ENCODE measurements around the gene CNTNAP5.

DNA sequence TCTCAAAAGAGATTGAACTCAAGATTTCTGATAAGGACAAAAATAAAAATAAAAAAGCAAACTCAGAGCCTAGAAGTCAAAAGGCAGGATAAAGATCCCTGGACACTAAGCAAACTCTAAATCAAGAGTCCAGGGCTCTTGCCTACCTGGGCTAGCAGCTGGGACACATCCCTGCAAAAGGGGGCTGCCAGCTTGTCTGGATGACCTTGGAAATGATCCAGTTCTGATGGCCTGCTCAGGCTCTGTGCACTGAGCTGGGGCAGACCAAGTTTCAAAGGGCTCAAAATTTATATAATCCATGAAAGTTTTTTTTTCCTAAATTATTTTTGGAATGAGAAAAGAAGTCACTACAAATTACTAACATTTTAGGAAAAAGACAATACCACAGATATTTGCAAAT lies 557.3 kb downstream of the CNTNAP5 start:
- TF ChIP-seq RXRA (CRISPR knock-in tag; IDR thresholded peaks at IDR 0.05), result no peak
- TF ChIP-seq, protein P1, sequence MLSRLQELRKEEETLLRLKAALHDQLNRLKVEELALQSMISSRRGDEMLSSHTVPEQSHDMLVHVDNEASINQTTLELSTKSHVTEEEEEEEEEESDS (CRISPR knock-in tag; IDR thresholded peaks at IDR 0.05; ENCODE audit: borderline replicate concordance), result no peak
- no peak for TF ChIP-seq POLR2AphosphoS5 (IDR thresholded peaks at IDR 0.05; ENCODE audit: low read depth, low read length)
- TF ChIP-seq SP2 (CRISPR knock-in tag; IDR thresholded peaks at IDR 0.05), result no peak
- no peak for TF ChIP-seq ZNF329 (CRISPR knock-in tag; IDR thresholded peaks at IDR 0.05; ENCODE audit: low read depth)
- no peak for TF ChIP-seq ZBTB1 (CRISPR knock-in tag; IDR thresholded peaks at IDR 0.05; ENCODE audit: borderline replicate concordance)
- TF ChIP-seq, protein P2, sequence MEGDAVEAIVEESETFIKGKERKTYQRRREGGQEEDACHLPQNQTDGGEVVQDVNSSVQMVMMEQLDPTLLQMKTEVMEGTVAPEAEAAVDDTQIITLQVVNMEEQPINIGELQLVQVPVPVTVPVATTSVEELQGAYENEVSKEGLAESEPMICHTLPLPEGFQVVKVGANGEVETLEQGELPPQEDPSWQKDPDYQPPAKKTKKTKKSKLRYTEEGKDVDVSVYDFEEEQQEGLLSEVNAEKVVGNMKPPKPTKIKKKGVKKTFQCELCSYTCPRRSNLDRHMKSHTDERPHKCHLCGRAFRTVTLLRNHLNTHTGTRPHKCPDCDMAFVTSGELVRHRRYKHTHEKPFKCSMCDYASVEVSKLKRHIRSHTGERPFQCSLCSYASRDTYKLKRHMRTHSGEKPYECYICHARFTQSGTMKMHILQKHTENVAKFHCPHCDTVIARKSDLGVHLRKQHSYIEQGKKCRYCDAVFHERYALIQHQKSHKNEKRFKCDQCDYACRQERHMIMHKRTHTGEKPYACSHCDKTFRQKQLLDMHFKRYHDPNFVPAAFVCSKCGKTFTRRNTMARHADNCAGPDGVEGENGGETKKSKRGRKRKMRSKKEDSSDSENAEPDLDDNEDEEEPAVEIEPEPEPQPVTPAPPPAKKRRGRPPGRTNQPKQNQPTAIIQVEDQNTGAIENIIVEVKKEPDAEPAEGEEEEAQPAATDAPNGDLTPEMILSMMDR (CRISPR knock-in tag; IDR thresholded peaks at IDR 0.05), result no peak
- no peak for TF ChIP-seq MXI1 (IDR thresholded peaks at IDR 0.05; ENCODE audit: borderline replicate concordance, low read depth, low read length)
- no peak for TF ChIP-seq ZNF501 (CRISPR knock-in tag; IDR thresholded peaks at IDR 0.05)
- TF ChIP-seq, protein P3, sequence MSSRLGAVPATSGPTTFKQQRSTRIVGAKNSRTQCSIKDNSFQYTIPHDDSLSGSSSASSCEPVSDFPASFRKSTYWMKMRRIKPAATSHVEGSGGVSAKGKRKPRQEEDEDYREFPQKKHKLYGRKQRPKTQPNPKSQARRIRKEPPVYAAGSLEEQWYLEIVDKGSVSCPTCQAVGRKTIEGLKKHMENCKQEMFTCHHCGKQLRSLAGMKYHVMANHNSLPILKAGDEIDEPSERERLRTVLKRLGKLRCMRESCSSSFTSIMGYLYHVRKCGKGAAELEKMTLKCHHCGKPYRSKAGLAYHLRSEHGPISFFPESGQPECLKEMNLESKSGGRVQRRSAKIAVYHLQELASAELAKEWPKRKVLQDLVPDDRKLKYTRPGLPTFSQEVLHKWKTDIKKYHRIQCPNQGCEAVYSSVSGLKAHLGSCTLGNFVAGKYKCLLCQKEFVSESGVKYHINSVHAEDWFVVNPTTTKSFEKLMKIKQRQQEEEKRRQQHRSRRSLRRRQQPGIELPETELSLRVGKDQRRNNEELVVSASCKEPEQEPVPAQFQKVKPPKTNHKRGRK (CRISPR knock-in tag; IDR thresholded peaks at IDR 0.05), result no peak
- TF ChIP-seq MAFG (CRISPR knock-in tag; IDR thresholded peaks at IDR 0.05), result no peak
- TF ChIP-seq, protein P4, sequence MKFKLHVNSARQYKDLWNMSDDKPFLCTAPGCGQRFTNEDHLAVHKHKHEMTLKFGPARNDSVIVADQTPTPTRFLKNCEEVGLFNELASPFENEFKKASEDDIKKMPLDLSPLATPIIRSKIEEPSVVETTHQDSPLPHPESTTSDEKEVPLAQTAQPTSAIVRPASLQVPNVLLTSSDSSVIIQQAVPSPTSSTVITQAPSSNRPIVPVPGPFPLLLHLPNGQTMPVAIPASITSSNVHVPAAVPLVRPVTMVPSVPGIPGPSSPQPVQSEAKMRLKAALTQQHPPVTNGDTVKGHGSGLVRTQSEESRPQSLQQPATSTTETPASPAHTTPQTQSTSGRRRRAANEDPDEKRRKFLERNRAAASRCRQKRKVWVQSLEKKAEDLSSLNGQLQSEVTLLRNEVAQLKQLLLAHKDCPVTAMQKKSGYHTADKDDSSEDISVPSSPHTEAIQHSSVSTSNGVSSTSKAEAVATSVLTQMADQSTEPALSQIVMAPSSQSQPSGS (CRISPR knock-in tag; IDR thresholded peaks at IDR 0.05), result no peak
- TF ChIP-seq, protein P5, sequence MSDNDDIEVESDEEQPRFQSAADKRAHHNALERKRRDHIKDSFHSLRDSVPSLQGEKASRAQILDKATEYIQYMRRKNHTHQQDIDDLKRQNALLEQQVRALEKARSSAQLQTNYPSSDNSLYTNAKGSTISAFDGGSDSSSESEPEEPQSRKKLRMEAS (IDR thresholded peaks at IDR 0.05), result no peak
